Neural progenitor cell (in vitro differentiated cells): ENCODE results near the gene SHC3.

Experiments used
- EZH2 ChIP-seq: fragments of 200-600 bp; sonication (generic); IDR thresholded peaks from 2 replicates; pipeline ENCODE4 v1.6.1; 2017; ENCODE audit warnings: antibody characterized with exemption, mild to moderate bottlenecking, moderate library complexity
- EZH2phosphoT487 ChIP-seq: fragments of 200-600 bp; sonication (generic); IDR thresholded peaks from 2 replicates; pipeline ENCODE4 v1.6.1; 2017; ENCODE audit warnings: antibody characterized with exemption
- TF ChIP-seq, protein P1 (sequence below): fragments of 200-600 bp; sonication (generic); IDR thresholded peaks from 2 replicates; pipeline ENCODE4 v1.5.1; 2017; ENCODE audit warnings: antibody characterized with exemption, mild to moderate bottlenecking

DNA sequence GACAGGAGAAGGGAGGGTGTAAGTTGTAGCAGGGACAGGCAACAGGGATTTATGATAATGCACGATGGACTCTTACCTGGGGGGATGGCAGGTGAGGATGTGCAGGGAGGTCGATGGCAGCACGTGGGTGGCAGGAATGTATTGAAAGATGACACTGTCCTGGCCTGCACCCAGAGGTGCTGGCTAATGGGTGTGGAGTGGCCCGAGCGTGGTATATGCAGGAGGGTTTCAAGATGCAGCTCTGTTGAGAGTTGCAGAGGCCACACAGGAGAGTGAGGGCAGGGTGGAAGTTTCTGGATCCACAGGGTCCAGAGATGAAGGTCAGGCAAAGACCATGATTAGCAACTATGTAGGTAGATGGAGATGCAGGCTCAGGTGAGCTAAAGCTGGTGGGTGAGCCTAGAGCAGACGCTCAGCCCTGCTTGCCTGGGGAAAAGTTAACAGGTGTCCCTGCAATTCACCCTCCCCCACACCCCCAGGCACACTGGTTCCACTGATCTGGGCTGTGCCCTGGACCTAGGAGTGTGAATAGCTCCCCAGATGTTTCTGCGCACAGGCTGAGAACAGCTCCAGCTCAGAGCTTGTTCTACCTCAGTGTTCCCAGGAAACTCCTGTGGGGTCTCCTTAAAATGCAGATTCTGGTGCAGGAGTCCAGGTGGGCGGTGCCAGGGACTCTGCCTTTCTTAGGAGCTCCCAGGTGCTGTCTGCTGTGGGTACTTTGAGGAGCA, 208.8 kb downstream of the SHC3 start:
- TF ChIP-seq EZH2phosphoT487 (no peak), EZH2 (no peak)
- TF ChIP-seq, protein P1, sequence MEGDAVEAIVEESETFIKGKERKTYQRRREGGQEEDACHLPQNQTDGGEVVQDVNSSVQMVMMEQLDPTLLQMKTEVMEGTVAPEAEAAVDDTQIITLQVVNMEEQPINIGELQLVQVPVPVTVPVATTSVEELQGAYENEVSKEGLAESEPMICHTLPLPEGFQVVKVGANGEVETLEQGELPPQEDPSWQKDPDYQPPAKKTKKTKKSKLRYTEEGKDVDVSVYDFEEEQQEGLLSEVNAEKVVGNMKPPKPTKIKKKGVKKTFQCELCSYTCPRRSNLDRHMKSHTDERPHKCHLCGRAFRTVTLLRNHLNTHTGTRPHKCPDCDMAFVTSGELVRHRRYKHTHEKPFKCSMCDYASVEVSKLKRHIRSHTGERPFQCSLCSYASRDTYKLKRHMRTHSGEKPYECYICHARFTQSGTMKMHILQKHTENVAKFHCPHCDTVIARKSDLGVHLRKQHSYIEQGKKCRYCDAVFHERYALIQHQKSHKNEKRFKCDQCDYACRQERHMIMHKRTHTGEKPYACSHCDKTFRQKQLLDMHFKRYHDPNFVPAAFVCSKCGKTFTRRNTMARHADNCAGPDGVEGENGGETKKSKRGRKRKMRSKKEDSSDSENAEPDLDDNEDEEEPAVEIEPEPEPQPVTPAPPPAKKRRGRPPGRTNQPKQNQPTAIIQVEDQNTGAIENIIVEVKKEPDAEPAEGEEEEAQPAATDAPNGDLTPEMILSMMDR = no peak
